ENCODE results near the gene CCDC149. TPM values are rescaled to one million over a fixed set of nuclear protein-coding genes. Genes with fewer than 3 reads are reported as not detected.

CCDC149 gene
- total RNA-seq, 1 experiment from 2014 or later: 12.7 TPM

GRCh38 chr4:24813732-24814131 lies 99.1 kb downstream of the CCDC149 start:
- H3K27ac Mint-ChIP-seq (ENCODE audit: low read depth, unreplicated experiment): no peak overlapping the region
- H3K4me1 Mint-ChIP-seq (ENCODE audit: insufficient read depth, unreplicated experiment): no peaks in the 10 kb centered on the region
- ChIA-PET CTCF (interaction anchor here (1.7 to 1.8 kb wide), 2 partner anchors 17 to 331 kb away, joined by 4 read pairs; partner anchors contain the start of gene SOD3), POLR2A (no interaction called here)
- no peak for TF ChIP-seq CTCF (IDR thresholded peaks at IDR 0.05; ENCODE audit: unreplicated experiment)
- H3K27me3 Mint-ChIP-seq (ENCODE audit: insufficient read depth, unreplicated experiment): no peaks in the 10 kb centered on the region
- intact Hi-C loops (cut with micrococcal nuclease): no loop called here
- peaks cover 7% of the 10 kb centered on the region for H3K36me3 Mint-ChIP-seq (ENCODE audit: insufficient read depth, unreplicated experiment)
- DNase-seq (ENCODE audit: unreplicated experiment): no peak
- no TSS peak for BruUV-seq (replicated peaks)
- peaks cover 17% of the 10 kb centered on the region for H3K9me3 Mint-ChIP-seq (ENCODE audit: unreplicated experiment)
- no peak overlapping the region for H3K4me3 Mint-ChIP-seq (ENCODE audit: unreplicated experiment)

- Mint-ChIP-seq H3K36me3 (ENCODE audit: insufficient read depth, unreplicated experiment) (no peaks in the 10 kb centered on the region), H3K27ac (ENCODE audit: low read depth, unreplicated experiment) (no peak overlapping the region), H3K27me3 (ENCODE audit: insufficient read depth, unreplicated experiment) (no peaks in the 10 kb centered on the region), H3K4me3 (ENCODE audit: unreplicated experiment) (no peak overlapping the region), H3K4me1 (ENCODE audit: insufficient read depth, unreplicated experiment) (no peaks in the 10 kb centered on the region), H3K9me3 (ENCODE audit: unreplicated experiment) (peaks cover 8% of the 10 kb centered on the region)
- TF ChIP-seq CTCF (IDR thresholded peaks at IDR 0.05; ENCODE audit: unreplicated experiment): no peak
- BruUV-seq (replicated peaks): no TSS peak
- intact Hi-C loops (cut with micrococcal nuclease): no loop called here
- POLR2A ChIA-PET: no interaction called here
- no peak for DNase-seq (ENCODE audit: unreplicated experiment)
- CTCF ChIA-PET: interaction anchor here (0.6 kb wide), 1 partner anchor 311 kb away, joined by 4 read pairs; no protein-coding TSS in a partner anchor
Observed at GRCh38 chr4:24810871-24811631, 101.8 kb downstream of the CCDC149 start.

- Mint-ChIP-seq H3K27ac (ENCODE audit: low read depth, unreplicated experiment) (no peak overlapping the region), H3K9me3 (ENCODE audit: unreplicated experiment) (peaks cover 8% of the 10 kb centered on the region), H3K4me1 (ENCODE audit: insufficient read depth, unreplicated experiment) (no peaks in the 10 kb centered on the region), H3K4me3 (ENCODE audit: unreplicated experiment) (no peak overlapping the region), H3K36me3 (ENCODE audit: insufficient read depth, unreplicated experiment) (peaks cover under 1% of the 10 kb centered on the region), H3K27me3 (ENCODE audit: insufficient read depth, unreplicated experiment) (no peaks in the 10 kb centered on the region)
- POLR2A ChIA-PET: no interaction called here
- intact Hi-C loops (cut with micrococcal nuclease): no loop called here
- no TSS peak for BruUV-seq (replicated peaks)
- CTCF ChIA-PET: interaction anchor here (0.5 kb wide), 1 partner anchor 259 kb away, joined by 4 read pairs; no protein-coding TSS in a partner anchor
- no peak for TF ChIP-seq CTCF (IDR thresholded peaks at IDR 0.05; ENCODE audit: unreplicated experiment)
- no peak for DNase-seq (ENCODE audit: unreplicated experiment)
Observed at GRCh38 chr4:24809815-24810405, 102.9 kb downstream of the CCDC149 start.

GRCh38 chr4:24809376-24809775 lies 103.5 kb downstream of the CCDC149 start:
- no TSS peak for BruUV-seq (replicated peaks)
- intact Hi-C loops (cut with micrococcal nuclease): no loop called here
- DNase-seq (ENCODE audit: unreplicated experiment): peak; percentile 6
- Mint-ChIP-seq H3K9me3 (ENCODE audit: unreplicated experiment) (peaks cover 8% of the 10 kb centered on the region), H3K4me3 (ENCODE audit: unreplicated experiment) (no peak overlapping the region), H3K4me1 (ENCODE audit: insufficient read depth, unreplicated experiment) (no peaks in the 10 kb centered on the region), H3K27me3 (ENCODE audit: insufficient read depth, unreplicated experiment) (no peaks in the 10 kb centered on the region), H3K36me3 (ENCODE audit: insufficient read depth, unreplicated experiment) (peaks cover 6% of the 10 kb centered on the region), H3K27ac (ENCODE audit: low read depth, unreplicated experiment) (no peak overlapping the region)
- ChIA-PET POLR2A (interaction anchor here (0.6 kb wide), 1 partner anchor 8 kb away, joined by 3 read pairs; no protein-coding TSS in a partner anchor), CTCF (interaction anchor here (0.5 to 0.7 kb wide), 2 partner anchors 8 to 258 kb away, joined by 3 to 4 read pairs; no protein-coding TSS in a partner anchor)
- no peak for TF ChIP-seq CTCF (IDR thresholded peaks at IDR 0.05; ENCODE audit: unreplicated experiment)

Measured in MCF 10A (cell line).